ENCODE measurements around the gene HAX1.
"Not testable (repeated sequence)": the region's sequence is repeated elsewhere in the genome, so short reads cannot be mapped to it uniquely, and the experiment has no call there.

Gene HAX1

DNA sequence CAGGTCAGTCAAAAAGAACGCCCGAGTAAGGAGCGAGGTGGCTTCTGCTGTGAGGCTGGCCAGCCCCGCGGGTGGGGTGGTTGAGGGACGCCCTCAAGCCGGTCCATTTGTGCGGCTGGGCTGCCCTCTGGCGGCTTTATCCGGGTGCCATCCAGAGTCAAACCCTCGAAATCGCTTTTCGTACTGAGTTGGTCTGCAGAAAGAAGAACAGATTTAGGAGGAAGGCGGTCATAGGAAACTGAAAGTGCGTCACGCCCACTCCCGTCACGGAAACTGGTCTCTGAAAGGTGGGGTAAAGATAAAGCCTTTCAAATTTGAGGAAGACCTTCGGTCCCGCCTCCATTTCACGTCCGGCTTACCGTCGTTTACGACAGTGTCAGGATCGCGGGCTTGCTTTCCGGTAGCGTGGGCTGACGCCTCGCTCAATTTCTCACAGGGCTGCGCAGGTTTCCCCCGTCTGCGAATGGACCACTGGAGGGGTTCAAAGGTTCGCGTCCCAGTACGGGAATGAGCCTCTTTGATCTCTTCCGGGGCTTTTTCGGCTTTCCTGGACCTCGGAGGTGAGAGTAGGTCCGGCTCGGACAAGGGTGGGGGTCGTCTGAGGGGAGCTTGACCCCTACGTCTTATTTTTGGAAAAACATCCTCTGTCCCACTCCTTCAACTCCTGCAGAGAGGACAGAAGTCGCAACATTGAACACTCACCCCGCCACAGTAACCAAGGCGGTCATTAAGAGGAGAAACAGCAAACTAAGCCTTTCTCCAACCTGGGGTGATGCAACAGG is at the start of gene HAX1:
Gene HAX1 (plus strand): TSS at position 413 of the 782 bp plus-strand sequence. CDS start 95 bp downstream, at position 508.
- peak; percentile 93 for DNase-seq (ENCODE audit: low spot score)

DNA sequence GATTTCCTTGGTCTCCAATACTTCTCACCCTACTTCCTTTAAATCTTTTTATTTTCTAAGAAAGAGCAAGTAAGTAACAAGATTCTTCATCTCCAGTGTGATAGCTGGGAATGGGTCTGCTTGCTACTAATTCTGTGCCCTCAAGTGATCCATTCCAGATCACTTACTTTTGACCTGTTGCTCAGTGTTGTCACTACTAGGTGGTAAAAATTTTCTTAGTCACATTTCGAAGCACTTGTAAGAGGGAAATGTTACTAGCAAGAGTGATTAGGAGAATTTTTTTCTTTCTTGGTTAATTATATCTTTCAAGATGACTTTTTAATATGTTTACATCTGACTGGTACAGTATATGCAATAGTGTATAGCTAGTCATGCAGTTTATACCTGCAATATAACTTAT is 49.5 kb upstream of the HAX1 start:
- DNase-seq (ENCODE audit: low spot score): no peak

DNA sequence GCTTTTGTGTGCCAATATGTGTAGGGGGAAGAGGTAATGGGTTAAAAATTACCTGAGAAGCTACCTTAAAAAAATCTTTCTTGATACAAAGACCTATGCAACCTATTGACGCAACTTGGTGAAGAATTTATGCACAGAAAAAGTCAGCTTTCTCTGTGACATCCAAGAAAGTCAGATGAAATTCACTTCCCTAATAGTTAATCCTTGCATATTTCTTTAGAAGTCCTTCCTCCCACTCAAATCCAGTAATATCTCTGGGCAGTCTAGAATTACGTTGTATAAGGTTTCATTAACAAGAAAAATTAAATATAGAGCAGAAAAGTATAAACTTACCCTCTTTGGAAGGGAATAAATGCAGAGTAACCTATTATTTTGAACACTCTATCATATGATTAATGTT is 48.8 kb upstream of the HAX1 start:
- DNase-seq (ENCODE audit: low spot score): no peak

DNA sequence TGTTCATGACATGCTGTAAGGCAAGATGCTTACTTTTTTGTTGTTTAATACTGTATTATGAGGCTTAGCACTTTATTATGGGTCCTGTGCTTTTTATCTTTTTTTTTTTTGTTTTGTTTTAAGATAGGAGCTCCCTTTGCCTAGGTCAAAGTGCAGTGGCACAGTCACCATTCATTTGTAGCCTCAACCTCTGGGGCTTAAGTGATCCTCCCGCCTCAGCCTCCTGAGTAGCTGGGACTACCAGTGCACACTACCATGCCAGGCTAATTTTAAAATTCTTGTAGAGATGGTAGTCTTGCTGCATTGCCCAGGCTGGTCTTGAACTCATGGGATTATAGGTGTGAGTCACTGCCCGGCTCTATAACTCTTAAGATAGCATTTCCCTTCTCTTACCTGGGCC is 47.1 kb upstream of the HAX1 start:
- DNase-seq (ENCODE audit: low spot score): no peak

DNA sequence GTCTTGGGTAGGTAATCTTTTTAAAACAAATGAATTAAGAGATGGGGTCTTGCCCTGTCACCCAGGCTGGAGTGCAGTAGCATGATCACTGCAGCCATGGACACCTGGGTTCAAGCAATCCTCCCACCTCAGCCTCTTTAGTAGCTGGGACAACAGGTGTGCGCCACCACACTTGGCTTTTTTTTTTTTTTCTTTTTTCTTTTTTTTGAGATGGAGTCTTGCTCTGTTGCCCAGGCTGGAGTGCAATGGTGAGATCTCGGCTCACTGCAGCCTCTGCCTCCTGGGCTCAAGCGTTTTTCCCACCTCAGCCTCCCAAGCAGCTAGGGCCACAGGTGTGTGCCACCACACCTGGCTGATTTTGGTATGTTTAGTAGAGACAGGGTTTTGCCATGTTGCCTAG is 41.3 kb upstream of the HAX1 start:
- DNase-seq (ENCODE audit: low spot score): not testable (repeated sequence)

DNA sequence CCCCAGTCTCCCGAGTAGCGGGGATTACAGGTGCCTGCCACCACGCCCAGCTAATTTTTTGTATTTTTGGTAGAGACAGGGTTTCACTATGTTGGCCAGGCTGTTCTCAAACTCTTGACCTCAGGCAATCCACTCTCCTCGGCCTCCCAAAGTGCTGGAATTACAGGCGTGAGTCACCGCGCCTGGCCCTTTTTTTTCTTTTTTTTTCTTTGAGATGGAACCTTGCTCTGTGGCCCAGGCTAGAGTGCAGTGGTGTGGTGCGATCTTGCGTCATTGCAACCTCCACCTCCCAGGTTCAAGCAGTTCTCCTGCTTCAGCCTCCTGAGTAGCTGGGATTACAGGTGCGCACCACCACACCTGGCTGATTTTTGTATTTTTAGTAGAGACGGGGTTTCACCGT is 39.3 kb upstream of the HAX1 start:
- not testable (repeated sequence) for DNase-seq (ENCODE audit: low spot score)

DNA sequence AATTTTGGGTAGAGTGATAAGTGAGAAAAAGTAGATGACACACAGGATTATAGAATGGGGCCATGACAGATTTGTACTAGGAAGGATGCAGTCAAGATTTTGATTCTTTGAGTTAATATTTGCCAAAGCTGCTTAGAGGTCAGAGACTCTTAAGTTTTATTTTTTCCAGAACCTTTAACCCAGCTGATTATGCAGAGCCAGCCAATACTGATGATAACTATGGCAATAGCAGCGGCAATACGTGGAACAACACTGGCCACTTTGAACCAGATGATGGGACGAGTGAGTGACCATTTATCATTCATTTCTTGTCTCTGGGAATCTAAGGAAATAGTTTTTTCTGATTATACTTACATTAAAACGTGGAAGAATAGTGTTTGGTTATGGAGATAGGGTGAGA is 35.6 kb upstream of the HAX1 start:
- DNase-seq (ENCODE audit: low spot score): no peak

DNA sequence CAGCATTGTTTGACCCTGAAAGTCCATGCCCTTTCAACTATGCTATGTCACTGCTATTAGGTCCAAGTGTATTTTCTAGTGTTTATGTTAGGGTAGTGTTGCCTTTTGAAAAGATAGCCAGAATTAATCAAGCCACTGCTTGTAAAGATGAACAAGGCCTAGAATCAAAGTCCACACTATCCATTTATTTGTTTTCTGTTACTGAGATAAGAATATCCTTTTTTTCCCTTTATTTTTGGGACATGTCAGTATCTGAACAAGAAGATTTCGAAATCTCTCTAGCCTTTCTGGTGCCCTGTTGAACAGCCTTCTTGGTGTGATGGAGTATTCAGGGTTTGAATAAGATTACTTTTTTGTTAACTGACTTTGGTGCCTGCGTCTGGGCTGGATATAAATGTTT is 35.0 kb upstream of the HAX1 start:
- DNase-seq (ENCODE audit: low spot score): no peak

DNA sequence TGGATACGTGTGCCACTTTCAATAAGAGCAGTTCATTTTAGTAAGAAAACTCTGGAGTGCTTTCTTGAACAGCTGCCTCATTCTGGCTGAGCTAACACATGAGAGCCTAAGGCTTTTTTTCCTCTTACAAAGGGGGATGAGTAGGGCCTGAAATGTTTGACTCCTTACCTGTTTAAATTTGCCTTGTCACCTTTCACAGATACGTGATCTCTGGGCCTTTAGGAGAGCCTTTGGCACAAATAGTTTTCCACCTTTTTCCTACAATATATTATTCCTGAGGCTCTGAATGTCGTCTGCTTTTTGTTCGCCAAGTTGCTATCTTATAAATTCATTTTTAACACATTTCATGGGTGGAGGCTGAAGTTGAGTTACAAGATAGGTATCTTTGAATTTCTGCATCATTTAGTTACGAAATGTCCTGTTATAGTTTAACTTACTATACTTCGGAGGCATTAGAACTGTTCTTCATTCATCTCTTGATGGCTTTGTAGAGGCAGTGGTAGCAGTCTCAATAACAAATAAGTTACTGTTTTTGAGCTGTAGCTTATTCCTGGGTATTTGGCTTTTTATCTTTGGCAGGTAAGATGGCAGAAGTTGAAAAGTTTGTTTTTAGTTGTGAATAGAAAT is 34.4 kb upstream of the HAX1 start:
- no peak for DNase-seq (ENCODE audit: low spot score)

DNA sequence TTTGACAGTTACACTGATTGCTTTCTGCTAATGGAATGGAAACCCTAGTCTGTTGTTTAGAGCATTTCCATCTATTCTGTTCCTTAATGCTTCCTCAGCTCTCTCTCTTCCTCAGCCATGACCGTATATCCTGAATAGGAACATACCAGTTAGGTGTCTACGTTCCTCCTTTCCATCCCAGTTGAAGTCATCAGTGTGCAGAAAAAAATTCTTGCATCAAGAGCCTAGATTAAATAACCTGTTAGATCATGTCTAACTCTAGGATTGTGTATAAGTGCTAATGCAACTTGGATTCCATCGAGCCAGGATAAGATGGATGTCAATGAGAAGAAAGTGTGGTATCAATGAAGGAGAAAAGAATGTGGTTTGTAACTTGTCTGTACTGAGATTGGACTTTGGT is 32.9 kb upstream of the HAX1 start:
- DNase-seq (ENCODE audit: low spot score): no peak

DNA sequence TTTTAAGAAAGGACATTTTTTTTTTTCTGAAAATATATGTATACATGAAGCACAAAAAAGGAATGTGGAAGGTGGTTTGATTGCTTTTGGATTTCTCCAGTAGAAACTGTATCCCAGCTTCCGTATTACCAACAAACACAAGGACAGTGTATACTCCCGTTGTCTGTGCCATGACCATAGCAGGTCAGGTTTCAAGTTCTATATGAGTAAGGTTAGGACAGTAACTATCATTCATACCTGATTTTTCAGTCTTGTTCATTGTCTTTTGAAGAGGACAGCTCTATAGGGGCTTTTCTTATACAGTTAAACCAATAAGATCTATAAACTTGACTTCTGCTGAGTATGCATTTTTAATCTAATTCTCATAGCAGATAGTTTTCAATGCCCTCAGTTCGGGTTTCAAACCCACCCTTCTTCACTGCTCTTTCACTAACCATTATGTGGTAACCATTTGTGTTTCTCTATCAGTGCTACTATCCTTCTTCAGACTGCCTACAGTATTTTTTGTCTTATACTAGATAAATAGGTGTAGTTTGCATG is 32.1 kb upstream of the HAX1 start:
- no peak for DNase-seq (ENCODE audit: low spot score)

DNA sequence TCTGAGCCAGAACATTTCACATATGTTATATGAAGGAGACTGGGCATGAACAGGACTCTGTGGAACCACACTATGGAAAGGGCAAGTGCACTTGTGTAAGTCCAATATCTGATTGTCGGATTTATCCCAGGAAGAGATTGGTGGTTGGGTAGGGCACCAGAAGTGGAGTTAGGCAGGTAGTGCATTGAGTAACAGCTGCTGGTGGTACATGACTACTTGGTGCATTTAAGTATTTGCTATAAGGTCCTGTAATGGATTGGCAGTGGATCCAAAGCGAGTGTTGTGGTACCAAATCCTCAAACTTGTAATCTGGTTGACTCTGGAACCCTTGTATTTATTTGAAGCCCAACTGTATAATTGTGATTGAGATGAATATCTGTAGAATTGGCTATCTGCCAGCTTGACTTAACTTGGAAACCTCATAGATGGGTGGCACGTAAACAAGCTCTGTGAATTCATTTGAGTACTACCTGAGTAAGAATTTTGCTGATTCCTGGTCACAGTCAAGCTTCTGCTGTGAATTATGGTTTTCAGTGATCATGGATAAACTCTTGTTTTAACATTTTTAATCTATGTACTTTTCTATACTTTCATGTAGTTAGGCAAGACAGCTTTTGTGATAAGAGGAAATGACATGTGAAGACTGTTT is 30.6 kb upstream of the HAX1 start:
- peak; percentile 48 for DNase-seq (ENCODE audit: low spot score)

DNA sequence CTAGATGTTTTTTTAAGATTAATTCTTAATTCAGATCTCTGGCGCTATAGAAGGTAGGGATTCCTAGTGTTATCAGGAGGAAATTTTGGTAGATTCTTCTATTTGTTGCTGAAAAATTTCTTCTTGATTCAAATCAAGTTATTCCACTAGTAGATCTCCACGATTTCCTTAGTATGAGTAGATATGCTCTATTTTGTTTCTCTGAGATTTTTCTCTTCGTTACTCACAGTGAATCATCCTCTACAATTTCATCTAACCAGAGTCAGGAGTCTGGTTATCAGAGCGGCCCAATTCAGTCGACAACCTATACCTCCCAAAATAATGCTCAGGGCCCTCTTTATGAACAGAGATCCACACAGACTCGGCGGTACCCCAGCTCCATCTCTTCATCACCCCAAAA is 18.8 kb upstream of the HAX1 start:
- DNase-seq (ENCODE audit: low spot score): no peak

DNA sequence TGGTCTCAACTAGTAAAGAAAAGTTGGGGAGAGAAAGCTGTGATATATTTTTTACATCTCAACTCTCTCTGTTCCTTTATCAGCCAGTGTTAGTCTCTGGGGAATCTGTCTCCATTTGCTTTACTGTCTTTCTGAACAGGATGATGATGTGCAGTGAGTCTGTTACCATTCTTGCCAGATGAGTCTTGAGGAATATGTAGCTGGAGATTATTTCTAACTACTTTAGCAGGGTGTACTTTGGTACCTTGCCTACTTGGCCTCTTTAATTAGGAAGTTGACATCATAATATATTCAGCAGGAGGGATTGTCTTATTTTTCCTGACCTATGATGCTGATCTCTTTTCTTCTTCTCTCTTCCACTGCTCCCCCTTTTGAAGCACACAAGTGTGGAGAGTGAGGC is 15.7 kb upstream of the HAX1 start:
- no peak for DNase-seq (ENCODE audit: low spot score)

DNA sequence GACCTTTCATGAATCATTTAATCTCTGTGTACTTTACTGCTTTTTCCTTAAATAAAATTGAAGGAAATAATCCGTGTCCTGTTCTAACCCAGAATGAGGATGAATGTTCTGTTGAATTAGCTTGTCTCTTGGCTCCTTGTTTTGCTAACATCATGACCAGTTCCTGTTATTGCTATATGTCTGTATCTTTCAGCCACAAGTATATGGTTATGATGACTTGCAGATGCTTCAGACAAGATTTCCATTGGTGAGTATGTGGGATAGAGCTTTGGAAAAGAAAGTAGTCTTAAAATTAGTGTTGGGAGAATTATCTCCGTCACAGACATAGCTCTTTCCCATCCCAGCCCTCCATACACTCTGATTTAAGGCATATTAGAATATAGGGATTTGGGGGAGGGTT is 13.6 kb upstream of the HAX1 start:
- DNase-seq (ENCODE audit: low spot score): peak; percentile 28

DNA sequence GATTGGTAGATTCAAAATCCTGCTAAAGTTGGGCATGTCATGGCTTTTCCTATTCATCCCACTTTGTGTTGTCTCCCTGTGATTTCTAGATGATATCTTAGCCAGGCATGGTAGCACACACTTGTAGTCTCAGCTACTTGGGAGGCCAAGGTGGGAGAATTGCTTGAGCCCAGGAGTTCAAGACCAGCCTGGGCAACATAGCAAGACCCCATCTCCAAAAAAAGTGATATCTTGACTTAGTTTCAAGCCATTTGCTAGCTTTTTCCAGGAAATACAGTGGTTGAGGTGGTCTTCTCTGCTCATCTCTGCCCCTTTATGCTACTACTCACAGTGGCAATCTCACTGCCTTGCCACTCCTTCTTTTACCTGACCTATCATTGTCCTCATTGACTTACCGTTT is 12.3 kb upstream of the HAX1 start:
- no peak for DNase-seq (ENCODE audit: low spot score)

DNA sequence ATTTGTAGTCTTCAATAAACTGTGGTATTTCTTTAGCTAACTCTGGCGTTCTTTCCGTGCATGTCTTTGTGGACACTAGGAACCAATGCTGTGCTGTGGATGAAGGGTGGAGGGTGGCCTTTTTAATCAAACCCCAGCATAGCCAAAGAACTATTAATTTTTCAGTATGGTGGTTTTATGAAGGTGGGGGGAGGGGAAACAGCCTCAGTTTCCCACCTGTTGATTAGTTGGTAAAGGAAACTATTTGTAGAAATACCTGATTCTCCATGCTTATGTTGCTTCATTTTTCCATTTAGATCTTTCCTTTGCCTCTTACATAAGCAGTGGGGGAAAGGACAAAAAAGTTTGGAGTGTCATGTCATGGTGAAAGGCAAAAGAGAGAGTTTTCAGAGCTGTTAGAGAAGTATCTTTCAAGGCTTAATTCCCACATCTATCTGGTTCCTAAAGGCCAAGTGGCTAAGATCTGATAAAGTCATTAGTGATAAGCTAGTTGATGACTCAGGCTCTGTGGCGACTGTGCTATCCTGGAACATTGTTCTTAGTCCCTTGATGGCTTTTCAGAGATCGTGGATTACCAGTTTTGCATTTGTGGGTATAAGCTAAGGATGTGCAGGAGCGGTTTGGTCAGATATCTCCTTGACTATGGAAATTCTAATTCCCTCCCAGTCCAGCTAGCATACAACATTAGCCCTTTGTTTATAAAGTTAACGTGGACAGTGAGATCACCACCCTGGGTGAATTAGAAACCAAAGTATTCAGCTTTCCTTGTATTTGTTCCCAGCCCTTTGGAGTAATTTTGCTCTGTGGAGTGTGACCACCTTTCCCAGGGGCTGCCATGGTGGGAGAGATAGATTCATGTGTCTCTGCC is 8.7 kb upstream of the HAX1 start:
- DNase-seq (ENCODE audit: low spot score): no peak

DNA sequence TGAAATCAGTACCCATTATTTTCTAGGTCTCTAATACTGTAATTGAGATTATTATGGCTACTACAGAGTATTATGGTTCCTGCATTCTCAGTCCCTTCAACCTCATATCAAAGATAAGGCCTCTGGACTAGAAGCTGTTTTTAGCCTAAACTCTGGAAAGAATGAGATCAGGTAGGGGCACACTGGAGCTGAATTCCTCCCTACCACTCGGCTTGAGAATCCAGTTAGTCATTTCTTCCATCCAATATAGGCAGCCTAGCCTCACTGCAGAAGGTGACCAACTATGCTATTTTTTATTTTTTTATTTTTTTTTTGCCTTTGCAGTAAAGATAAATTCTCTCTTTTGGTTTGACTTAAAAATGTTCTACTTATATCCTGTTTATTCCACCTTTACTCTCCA is 8.0 kb upstream of the HAX1 start:
- no peak for DNase-seq (ENCODE audit: low spot score)

DNA sequence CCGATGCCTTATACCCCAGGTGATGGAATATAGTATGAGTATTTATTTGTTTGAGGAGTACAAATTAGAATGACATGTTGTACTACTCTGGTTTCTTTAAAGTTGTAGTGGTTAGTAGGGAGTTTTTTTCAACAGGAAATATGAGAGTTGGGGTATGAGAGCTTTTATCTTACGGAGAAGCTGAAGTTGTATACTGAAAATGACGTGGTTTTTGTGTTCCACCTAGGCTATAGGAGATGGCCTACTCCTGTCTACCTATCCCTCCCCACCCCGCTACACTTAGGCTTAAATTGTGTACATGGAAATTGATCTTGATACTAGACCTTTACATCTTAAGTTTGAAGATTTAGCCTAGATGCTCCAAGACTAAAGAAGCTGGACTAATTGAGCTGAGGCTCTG is 6.8 kb upstream of the HAX1 start:
- no peak for DNase-seq (ENCODE audit: low spot score)

DNA sequence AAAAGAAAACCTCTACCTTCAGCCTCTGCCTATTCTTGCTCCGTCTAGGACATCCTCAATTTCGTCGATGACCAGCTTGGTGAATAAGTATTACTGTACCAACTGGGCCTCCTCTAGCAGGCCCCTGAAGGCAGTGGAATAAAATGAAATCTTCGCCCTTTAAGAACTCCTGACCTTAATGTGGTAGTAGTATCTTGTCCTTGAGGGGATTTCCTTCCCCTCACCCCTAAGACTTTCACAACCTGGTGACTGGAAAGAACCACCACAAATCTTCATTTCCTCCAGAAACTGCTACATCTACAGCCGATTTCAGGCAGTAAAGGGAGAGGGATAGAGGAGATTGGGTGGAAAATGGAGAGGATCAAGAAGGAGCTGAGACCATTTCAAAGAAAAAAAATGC is 1.6 kb upstream of the HAX1 start:
- DNase-seq (ENCODE audit: low spot score): no peak

DNA sequence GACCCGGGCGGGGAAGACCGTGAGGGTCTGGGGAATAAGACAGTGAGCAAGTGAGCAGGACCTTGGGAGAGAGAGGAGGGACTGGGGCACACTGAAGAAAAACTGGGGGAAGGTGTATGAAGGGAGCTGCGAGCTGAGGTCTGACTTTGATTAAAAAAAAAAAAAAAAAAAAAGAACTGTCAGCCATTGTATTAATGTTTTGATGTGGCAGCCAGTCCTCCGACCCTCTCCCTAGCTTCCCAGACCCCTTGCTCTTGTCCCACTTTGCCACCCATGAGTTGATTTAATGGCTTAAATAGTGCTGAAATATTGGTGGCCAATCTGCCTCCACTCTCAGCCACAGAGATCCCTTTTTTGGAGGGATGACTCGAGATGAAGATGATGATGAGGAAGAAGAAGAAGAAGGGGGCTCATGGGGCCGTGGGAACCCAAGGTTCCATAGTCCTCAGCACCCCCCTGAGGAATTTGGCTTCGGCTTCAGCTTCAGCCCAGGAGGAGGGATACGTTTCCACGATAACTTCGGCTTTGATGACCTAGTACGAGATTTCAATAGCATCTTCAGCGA is 652 bp downstream of the HAX1 start:
- DNase-seq (ENCODE audit: low spot score): no peak

DNA sequence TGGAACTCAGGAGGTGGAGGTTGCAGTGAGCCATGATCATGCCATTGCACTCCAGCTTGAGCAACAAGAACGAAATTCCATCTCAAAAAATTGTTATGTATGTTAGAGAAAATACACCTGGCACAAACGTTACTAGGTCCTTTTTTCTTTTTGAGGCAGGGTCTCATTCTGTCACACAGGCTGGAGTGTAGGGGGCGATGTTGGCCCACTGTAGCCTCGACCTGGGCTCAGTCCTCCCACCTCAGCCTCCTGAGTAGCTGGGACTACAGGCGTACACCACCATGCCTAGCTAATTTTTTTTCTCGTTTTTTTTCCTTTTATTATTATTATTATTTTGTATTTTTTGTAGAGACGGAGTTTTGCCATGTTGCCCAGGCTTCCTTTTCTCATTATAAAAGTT is 4.4 kb downstream of the HAX1 start:
- DNase-seq (ENCODE audit: low spot score): no peak
